Body of pancreas (tissue), 4 donors: ENCODE results near the gene SLK. TPM values are rescaled to one million over a fixed set of nuclear protein-coding genes. Genes with fewer than 3 reads are reported as not detected.

Experiments used
- ATAC-seq: fragments of 150-250 bp; one replicate; pipeline ENCODE4 v1.9.1; 2016
- DNase-seq, 4 donors: peaks; one replicate each; pipeline ENCODE4 v3.0.0-alpha.2; 2019
- H3K27ac ChIP-seq, 4 donors: fragments of 200-600 bp; sonication (generic); 1 replicate in 3 of 4; 2 replicates in 1 of 4; pipeline versions ENCODE4 v1.5.1 to v1.6.1; 2016 to 2019; ENCODE audit warnings: mild to moderate bottlenecking in 1 of 4, mixed read lengths in 1 of 4, moderate library complexity in 1 of 4
- H3K27me3 ChIP-seq, 2 donors: fragments of 200-600 bp; sonication (generic); one replicate each; pipeline ENCODE4 v1.6.0; 2016; ENCODE audit warnings: mild to moderate bottlenecking in 1 of 2
- H3K36me3 ChIP-seq, 2 donors: fragments of 200-600 bp; sonication (generic); replicated peaks in 1 of 2; 2 replicates each; pipeline ENCODE4 v1.5.1; 2016; ENCODE audit warnings: low read depth in 2 of 2; ENCODE audit not compliant: insufficient read depth in 1 of 2
- H3K4me1 ChIP-seq: fragments of 200-600 bp; sonication (generic); one replicate; pipeline ENCODE4 v1.6.0; 2016
- H3K4me3 ChIP-seq, 2 donors: fragments of 200-600 bp; sonication (generic); 1 replicate in 1 of 2; 2 replicates in 1 of 2; pipeline ENCODE4 v1.5.1; 2016 to 2019
- H3K9me3 ChIP-seq, 3 donors: fragments of 200-600 bp; sonication (generic); 1 replicate in 2 of 3; 2 replicates in 1 of 3; pipeline ENCODE4 v1.5.1; 2016
- CTCF ChIP-seq, 7 experiments: fragments of 450-650 bp in 4 of 7; fragments of 200-600 bp in 3 of 7; sonication (generic) in 3 of 7; IDR thresholded peaks; one replicate each; pipeline ENCODE4 v1.5.1; 2016 to 2019; ENCODE audit warnings: antibody characterized with exemption in 7 of 7
- POLR2A ChIP-seq, 3 donors: fragments of 450-650 bp; IDR thresholded peaks; one replicate each; pipeline ENCODE4 v1.6.1; 2016; ENCODE audit warnings: antibody characterized with exemption in 3 of 3, mild to moderate bottlenecking in 2 of 3
- WGBS, 2 donors: methylation state at CpG; one replicate each; pipeline ENCODE4 v1.1.5; 2017; 5-methylcytosine and 5-hydroxymethylcytosine counted together
- intact Hi-C: fragments of 100-400 bp; cut with DNase I; formaldehyde crosslinking; loops from one replicate; pipeline ENCODE4 v1.15.1; 2023
- total RNA-seq, 2 donors: library from RNA; depleted of rRNA; stranded (reverse); fragments of >200 nt; gene quantifications; one replicate each; pipeline ENCODE4 v1.1.0, GENCODE V29; 2016

SLK gene
- total RNA-seq, 2 donors from 2014 or later, result 23.7 to 25.9 TPM

GRCh38 chr10:103947799-103948516 lies 19.0 kb upstream of the SLK start:
- no peaks in the 10 kb centered on the region for H3K4me1 ChIP-seq
- no peak overlapping the region for H3K4me3 ChIP-seq
- ATAC-seq (no peak), DNase-seq (no peak)
- no peak overlapping the region for H3K27ac ChIP-seq
- no peaks in the 10 kb centered on the region for H3K9me3 ChIP-seq
- WGBS, 2 donors, result 69 to 75% methylated on average over 3 of the region's 3 CpGs
- no peak for TF ChIP-seq CTCF (IDR thresholded peaks at IDR 0.05)
- H3K27me3 ChIP-seq, result no peaks in the 10 kb centered on the region
- intact Hi-C loops, result no loop called here
- H3K36me3 ChIP-seq, result no peaks in the 10 kb centered on the region

GRCh38 chr10:103949728-103950127 lies 17.2 kb upstream of the SLK start:
- Histone ChIP-seq H3K27ac (no peak overlapping the region), H3K9me3 (no peaks in the 10 kb centered on the region), H3K4me1 (no peaks in the 10 kb centered on the region), H3K27me3 (no peaks in the 10 kb centered on the region), H3K4me3 (no peak overlapping the region), H3K36me3 (no peaks in the 10 kb centered on the region)
- intact Hi-C loops, result no loop called here
- no peak for ATAC-seq
- TF ChIP-seq CTCF (IDR thresholded peaks at IDR 0.05) (no peak), POLR2A (IDR thresholded peaks at IDR 0.05) (no peak)
- no peak for DNase-seq
- WGBS, 2 donors, result 90 to 92% methylated on average over 4 of the region's 4 CpGs

- no peak for DNase-seq
- ATAC-seq, result no peak
- WGBS, 2 donors, result 52 to 66% methylated on average over 2 of the region's 2 CpGs
- no peak for TF ChIP-seq CTCF (IDR thresholded peaks at IDR 0.05)
- TF ChIP-seq POLR2A (IDR thresholded peaks at IDR 0.05), result no peak
- H3K4me1 ChIP-seq, result no peaks in the 10 kb centered on the region
- H3K36me3 ChIP-seq, result no peaks in the 10 kb centered on the region
- H3K27ac ChIP-seq, result no peak overlapping the region
- intact Hi-C loops, result no loop called here
- no peaks in the 10 kb centered on the region for H3K9me3 ChIP-seq
- H3K27me3 ChIP-seq, result no peaks in the 10 kb centered on the region
- no peak overlapping the region for H3K4me3 ChIP-seq
Observed at GRCh38 chr10:103951183-103951582, 15.8 kb upstream of the SLK start.

- Histone ChIP-seq H3K27me3 (no peaks in the 10 kb centered on the region), H3K27ac (no peak overlapping the region), H3K9me3 (no peaks in the 10 kb centered on the region), H3K4me1 (no peaks in the 10 kb centered on the region), H3K4me3 (no peak overlapping the region), H3K36me3 (no peaks in the 10 kb centered on the region)
- ATAC-seq (no peak), DNase-seq (no peak)
- no peak for TF ChIP-seq CTCF (IDR thresholded peaks at IDR 0.05)
- TF ChIP-seq POLR2A (IDR thresholded peaks at IDR 0.05), result no peak
- WGBS, 2 donors, result 72 to 74% methylated on average over 4 of the region's 4 CpGs
- intact Hi-C loops, result no loop called here
Observed at GRCh38 chr10:103951942-103952341, 15.0 kb upstream of the SLK start.

GRCh38 chr10:103954543-103954942 lies 12.4 kb upstream of the SLK start:
- intact Hi-C loops, result no loop called here
- Histone ChIP-seq H3K36me3 (no peaks in the 10 kb centered on the region), H3K4me3 (no peak overlapping the region), H3K27ac (no peak overlapping the region), H3K27me3 (no peaks in the 10 kb centered on the region), H3K9me3 (no peaks in the 10 kb centered on the region), H3K4me1 (no peaks in the 10 kb centered on the region)
- no peak for TF ChIP-seq POLR2A (IDR thresholded peaks at IDR 0.05)
- TF ChIP-seq CTCF (IDR thresholded peaks at IDR 0.05), result no peak
- DNase-seq (no peak), ATAC-seq (no peak)
- 95 to 100% methylated on average over 1 of the region's 1 CpG for WGBS, 2 donors
